NCI-H1092 (cell line): ENCODE results near the gene SLC25A28.
A peak's percentile ranks its signal among the peaks of the same experiment; 100 is the strongest.

Source experiments
- DNase-seq: peaks from one replicate; lab custom pipeline; 2025; lab: John Stamatoyannopoulos, UW

The SLC25A28 gene, protein sequence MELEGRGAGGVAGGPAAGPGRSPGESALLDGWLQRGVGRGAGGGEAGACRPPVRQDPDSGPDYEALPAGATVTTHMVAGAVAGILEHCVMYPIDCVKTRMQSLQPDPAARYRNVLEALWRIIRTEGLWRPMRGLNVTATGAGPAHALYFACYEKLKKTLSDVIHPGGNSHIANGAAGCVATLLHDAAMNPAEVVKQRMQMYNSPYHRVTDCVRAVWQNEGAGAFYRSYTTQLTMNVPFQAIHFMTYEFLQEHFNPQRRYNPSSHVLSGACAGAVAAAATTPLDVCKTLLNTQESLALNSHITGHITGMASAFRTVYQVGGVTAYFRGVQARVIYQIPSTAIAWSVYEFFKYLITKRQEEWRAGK

DNA sequence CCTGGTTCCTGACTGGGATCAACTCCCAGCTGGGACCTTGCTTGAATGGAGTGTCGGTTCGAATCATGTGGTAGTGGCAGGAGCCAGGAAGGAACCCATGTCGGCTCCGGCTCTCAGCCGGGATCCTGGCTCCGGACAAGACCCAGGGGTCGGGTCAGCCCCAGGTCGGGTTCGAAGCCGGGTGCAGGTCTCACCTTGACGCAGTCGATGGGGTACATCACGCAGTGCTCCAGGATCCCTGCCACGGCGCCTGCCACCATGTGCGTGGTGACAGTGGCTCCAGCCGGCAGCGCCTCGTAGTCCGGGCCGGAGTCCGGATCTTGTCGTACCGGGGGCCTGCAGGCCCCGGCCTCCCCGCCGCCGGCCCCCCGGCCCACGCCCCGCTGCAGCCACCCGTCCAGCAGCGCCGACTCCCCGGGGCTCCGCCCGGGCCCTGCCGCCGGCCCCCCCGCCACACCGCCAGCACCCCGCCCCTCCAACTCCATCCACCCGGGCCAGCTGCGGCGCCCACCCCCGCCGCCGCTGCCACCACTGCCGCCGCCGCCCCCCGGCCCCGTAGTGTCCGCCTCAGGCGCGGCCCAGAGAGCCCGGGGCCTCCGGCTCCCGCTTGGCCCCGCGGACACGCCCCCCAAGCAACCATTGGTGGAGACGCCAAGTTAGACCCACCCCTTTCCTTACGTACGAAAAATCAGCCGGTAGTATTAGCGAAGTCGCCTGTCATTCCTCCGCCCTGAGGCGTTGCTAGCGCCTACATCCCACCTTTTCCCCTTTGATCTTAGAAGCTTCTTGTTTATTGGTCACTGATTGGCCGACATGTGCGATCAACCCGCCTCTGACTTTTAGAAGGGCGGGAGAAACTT is at the start of gene SLC25A28:
TSS of gene SLC25A28 (minus strand) at position 589 of the 860 bp plus-strand sequence. CDS start at position 485, 104 bp downstream.
- peak; percentile 97 for DNase-seq

GRCh38 chr10:99667108-99667751 is 47.0 kb upstream of the SLC25A28 start:
- DNase-seq = no peak

DNA sequence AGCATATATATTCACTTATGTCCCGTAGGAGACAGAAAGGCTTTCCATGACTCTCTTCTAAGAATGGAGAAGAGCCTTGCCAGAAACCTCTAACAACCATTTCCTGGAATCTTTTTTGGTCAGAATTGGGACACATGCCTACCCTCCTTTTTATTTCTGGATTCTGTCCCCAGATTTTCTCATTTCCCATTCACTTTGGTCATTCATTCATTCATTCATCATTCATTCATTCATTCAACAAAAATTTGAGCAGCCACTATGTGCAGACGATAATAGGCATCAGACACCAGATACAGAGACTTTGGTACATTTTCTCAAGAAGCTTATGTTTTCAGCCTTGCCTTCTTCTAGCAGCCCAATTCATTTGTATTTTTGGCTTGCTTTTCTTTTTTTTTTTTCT is 45.1 kb upstream of the SLC25A28 start:
- no peak for DNase-seq

DNA sequence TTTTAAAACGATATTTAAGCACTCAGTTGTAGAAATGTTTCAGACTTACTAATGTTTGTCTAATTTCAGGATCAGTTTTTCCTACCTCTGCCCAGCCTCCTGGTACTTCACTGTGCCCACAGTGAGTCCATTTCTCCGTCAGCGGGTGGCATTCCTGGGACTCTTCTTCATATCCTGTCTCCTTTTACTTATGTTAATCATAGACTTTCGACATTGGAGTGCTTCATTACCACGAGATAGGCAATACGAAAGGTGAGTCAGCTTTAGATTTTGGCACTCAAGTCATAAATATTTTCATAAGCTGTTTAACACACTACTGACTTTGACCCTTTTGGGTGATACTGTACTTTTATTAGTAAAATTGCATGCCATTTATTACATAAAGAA is 41.1 kb upstream of the SLC25A28 start:
- no peak for DNase-seq

DNA sequence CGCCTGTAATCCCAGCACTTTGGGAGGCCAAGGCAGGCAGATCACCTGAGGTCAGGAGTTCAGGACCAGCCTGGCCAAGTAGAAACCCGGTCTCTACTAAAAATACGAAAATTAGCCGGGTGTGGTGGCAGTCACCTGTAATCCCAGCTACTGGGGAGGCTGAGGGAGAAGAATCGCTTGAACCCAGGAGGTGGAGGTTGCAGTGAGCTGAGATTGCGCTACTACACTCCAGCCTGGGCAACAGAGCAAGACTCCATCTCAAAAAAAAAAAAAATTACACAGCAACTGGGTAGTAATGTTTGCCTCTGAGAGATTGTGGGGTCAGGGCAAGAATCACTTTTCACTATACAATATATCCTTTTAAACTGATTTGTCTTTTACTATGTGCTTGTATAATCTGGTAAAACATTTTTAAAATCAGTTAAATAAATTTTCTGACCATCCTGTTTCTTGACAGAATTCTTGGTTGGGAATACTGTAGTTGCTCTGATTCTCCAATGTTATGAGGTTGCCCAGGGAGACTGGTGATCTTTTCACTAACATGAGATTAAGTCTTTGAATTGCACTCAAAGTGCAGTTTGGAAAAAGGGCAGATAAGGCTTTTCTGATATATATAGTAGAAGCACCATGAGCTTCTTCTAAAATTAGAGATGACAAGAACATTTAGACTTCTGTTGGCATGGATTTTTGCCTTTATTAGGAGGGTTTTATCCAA is 40.6 kb upstream of the SLC25A28 start:
- DNase-seq = no peak

DNA sequence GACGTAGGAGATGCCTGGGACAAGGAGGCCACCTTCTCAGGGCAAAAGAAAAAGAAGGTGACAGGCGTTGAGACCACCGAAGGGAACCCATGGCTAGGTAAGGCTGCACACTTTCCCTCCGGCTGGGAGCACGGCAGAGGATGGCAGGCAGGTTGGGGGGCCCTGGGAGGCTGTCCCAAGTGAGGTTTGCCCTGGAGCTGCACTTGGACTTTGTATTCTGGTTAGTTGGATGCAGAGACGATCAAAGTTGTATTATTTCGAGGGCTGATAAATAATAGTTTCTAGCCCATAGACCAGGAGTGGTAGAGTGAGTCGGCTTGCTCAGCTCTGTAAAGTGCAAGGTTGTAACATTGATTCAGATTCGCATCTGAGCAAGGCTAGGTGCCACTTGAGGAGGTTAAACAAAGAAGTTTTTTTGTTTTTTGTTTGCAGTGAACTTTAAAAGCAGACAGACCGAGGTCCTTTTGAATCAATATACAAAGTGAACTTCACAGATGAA is 39.7 kb upstream of the SLC25A28 start:
- no peak for DNase-seq

DNA sequence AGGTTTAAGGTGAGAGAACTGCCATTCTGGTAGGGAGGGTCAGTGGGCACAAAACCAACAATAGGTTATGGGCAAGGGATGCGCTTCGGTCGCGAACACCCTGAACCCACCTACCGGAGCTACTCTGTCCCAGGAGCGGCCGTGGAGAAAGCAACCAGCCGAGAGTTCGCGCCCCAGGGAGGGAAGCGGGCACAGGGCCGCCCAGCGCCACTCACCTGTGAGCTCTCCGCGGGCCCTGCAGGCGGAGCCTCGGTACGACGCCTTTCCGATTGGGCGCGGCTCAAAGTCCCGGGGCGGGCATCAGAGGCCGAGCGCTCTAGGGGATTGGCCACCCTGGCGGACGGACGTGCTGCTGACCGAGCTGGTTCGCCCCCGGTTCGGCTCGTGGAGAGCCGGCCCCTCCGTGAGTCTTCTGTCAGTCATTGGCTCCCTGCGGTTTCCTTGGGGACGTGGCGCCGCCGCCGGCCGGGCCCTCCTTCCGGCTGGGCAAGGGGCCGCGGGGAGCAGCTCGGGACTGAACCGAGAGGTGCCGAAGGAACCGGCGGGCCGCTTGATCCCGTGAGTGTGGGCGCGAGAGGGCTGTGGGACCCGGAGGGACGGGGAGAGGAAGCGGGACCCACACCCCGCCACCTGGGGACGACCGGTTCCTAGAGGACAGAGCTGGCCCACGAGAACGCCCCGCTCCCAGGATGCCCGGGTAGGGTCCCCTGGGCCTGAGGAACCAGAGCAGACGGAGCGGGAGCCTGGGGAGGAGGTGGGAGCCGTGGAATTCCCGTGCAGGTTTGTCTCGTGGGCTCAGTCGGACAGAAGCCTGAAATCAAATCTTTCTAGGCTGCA is 39.0 kb upstream of the SLC25A28 start, which contains the start of gene ENTPD7:
TSS of gene ENTPD7 (plus strand) at position 479 of the 837 bp plus-strand sequence. CDS start 448 bp downstream, outside the sequence.
- DNase-seq = peak; percentile 91

GRCh38 chr10:99658622-99659030 is 38.4 kb upstream of the SLC25A28 start:
- DNase-seq = no peak

- DNase-seq = no peak
These were observed 36.2 kb upstream of the SLC25A28 start for GRCh38 chr10:99656199-99657064.

GRCh38 chr10:99654390-99655175 is 34.3 kb upstream of the SLC25A28 start:
- DNase-seq = no peak

- DNase-seq = no peak
These were observed 32.7 kb upstream of the SLC25A28 start for GRCh38 chr10:99652800-99653390.

GRCh38 chr10:99648717-99649116 is 28.5 kb upstream of the SLC25A28 start:
- DNase-seq = no peak

GRCh38 chr10:99647601-99648151 is 27.4 kb upstream of the SLC25A28 start:
- no peak for DNase-seq

DNA sequence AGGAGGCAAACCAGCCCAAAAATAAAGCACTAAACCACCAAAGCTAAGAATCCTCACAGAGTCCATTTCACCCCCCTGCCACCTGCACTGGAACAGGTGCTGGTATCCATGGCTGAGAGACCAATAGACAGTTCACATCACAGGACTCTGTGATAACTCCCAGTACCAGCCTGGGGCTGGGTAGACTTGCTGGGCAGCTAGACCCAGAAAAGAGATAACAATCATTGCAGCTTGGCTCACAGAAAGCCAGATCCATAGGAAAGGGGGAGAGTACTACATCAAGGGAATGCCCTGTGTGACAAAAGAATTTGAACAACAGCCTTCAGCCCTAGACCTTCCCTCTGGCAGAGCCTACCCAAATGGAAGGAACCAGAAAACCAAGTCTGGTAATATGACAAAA is 13.6 kb upstream of the SLC25A28 start:
- DNase-seq = no peak

DNA sequence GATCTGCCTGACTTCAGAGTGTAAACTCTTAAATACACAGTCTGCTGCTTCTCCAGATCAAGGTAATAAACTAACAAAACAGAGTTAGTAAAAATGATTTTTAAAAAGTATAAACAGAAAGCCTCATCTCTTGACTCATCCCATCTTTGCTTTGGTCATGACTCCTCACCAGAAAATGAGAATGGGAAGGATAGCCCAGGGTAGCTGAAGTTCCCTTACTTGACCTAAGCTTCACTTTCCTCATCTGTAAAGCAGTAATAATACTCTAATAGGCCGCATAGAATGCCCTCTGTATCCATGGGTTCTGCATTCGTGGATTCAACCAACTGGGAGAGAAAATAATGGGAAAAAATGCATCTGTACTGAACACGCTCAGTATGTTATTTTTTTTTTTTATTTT is 11.3 kb upstream of the SLC25A28 start:
- no peak for DNase-seq

DNA sequence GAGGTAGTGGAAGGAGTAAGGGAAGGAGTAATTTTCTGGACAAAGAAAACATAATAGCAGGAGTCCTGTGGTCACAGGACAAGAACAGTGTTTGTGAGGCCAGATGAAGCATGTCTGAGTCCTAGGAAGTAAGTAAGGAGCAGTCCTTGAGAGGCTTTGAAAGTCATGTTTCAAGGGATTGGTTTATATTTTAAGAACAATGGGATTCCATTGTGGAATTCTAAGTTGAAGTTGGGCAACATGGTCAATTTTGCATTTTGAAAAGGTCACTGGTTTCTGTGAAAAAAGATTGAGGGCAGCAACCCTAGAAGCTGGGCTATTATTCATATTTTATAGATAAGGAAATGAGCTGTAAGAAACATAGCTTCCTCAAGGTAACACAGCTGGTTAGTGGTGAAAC is 10.8 kb upstream of the SLC25A28 start:
- no peak for DNase-seq

DNA sequence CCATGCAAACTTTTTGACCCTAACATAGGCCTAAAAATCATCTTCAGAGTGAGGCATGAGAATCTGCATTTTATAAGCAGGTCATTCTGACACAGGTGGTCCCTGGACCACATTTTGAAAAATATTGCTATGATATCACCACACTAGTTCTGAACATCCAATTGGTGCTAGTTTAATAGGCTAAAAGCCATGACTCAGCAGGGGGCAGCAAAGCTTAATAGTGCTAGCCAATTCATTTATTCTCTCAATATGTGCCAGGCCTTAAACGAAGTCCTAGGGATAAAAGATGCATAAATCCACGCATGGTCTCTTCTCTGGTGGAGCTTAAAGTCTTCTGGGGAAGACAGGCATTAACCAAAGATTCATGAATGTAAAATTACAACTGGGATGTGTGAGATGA is 10.2 kb upstream of the SLC25A28 start:
- DNase-seq = no peak

GRCh38 chr10:99629625-99629978 is 9.4 kb upstream of the SLC25A28 start:
- DNase-seq = no peak
